ENCODE data around the gene ANXA6.

- TF ChIP-seq POLR2A (IDR thresholded peaks at IDR 0.05): peak in 1 of 3 donors; percentile 16
- no peak for TF ChIP-seq CTCF (IDR thresholded peaks at IDR 0.05 in 8 of 11, conservative IDR thresholded peaks at IDR 0.05 in 3 of 11)
- peak; percentile 59 to 78 (median 75) for TF ChIP-seq POLR2AphosphoS5 (IDR thresholded peaks at IDR 0.05)
These were observed 33.5 kb downstream of the ANXA6 start for GRCh38 chr5:151123897-151124751.
